KMS-11 (cell line): Measurements from ENCODE around the gene MEGF11.

Experiments
- H2AFZ ChIP-seq: fragments of 200-600 bp; sonication (generic); 2 replicates; pipeline ENCODE4 v1.6.1; 2016; ENCODE audit warnings: antibody characterized with exemption, mixed run types, low read depth
- H3K27ac ChIP-seq: fragments of 200-600 bp; sonication (generic); 2 replicates; pipeline ENCODE4 v1.6.1; 2016; ENCODE audit warnings: mild to moderate bottlenecking, mixed run types
- H3K27me3 ChIP-seq: fragments of 200-600 bp; sonication (generic); 2 replicates; pipeline ENCODE4 v1.6.1; 2017; ENCODE audit warnings: mild to moderate bottlenecking, low read depth, mixed run types, moderate library complexity; ENCODE audit not compliant: insufficient read depth
- H3K36me3 ChIP-seq: fragments of 200-600 bp; sonication (generic); 2 replicates; pipeline ENCODE4 v1.6.1; 2017; ENCODE audit warnings: mild to moderate bottlenecking, mixed run types; ENCODE audit not compliant: insufficient read depth
- H3K4me1 ChIP-seq: fragments of 200-600 bp; sonication (generic); 2 replicates; pipeline ENCODE4 v1.6.1; 2016; ENCODE audit warnings: mild to moderate bottlenecking, low read depth, mixed run types; ENCODE audit not compliant: poor library complexity, severe bottlenecking
- H3K4me2 ChIP-seq: fragments of 200-600 bp; sonication (generic); 2 replicates; pipeline ENCODE4 v1.7.0; 2016; ENCODE audit warnings: mild to moderate bottlenecking, mixed run types
- H3K4me3 ChIP-seq: fragments of 200-600 bp; sonication (generic); IDR thresholded peaks from 2 replicates; pipeline ENCODE4 v1.6.1; 2017; ENCODE audit warnings: low read depth, low read length, mixed read lengths; ENCODE audit not compliant: insufficient read depth
- H3K79me2 ChIP-seq: fragments of 200-600 bp; sonication (generic); 2 replicates; pipeline ENCODE4 v1.6.1; 2016; ENCODE audit warnings: low read depth, mixed run types; ENCODE audit not compliant: insufficient read depth
- H3K9ac ChIP-seq: fragments of 200-600 bp; sonication (generic); 2 replicates; pipeline ENCODE4 v1.6.1; 2016; ENCODE audit warnings: mild to moderate bottlenecking, mixed run types
- H4K20me1 ChIP-seq: fragments of 200-600 bp; sonication (generic); 2 replicates; pipeline ENCODE4 v1.6.1; 2016; ENCODE audit warnings: mild to moderate bottlenecking, mixed run types; ENCODE audit not compliant: insufficient read depth
- TF ChIP-seq, protein P1 (sequence below): fragments of 200-600 bp; sonication (generic); conservative IDR thresholded peaks from 2 replicates; pipeline ENCODE4 v1.6.1; 2017; ENCODE audit warnings: low read depth, mild to moderate bottlenecking, antibody characterized with exemption, low read length, moderate library complexity, mixed read lengths

The MEGF11 gene

DNA sequence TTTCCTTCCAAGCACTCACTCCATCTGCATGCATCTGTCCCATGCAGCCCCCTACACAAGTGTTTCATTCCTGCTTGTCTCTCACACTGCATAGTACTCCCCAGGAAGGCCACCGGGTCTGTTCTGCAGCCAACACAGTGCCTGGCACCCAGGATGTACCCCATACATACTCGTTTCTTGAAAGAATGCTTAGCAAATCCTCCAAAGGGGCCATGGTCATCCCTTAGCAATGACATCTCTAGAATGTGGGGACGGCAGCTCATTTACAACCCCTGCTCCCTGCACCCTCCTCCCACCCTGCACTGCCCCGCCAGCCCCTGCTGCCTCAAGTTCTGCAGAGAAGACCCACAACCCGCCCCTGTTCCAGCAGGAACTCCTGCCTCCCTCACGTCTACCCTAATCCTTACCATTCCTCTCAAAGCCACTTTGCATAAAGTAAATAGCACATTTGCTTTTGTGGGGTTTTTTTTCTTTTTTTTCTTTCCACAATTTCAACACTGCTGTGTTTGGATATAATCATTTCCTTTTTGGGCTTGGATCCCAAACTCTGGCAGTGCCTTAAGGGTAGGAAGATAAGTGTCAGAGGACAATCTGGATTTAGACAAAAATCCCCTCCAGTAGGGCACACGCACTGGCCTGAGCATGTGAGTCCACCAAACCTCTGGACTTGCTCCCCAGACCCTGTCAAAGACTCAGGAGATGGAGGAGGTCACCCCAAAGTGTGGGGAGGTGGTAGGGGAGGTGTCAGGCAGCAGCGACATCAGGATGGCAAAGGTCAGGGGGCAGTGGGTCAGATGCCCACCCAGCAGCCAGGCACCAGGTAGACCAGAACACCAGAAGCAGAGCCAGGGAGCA, 68.4 kb downstream of the MEGF11 start:
- Histone ChIP-seq H3K79me2 (no peaks in the 10 kb centered on the region), H3K27me3 (no peaks in the 10 kb centered on the region), H3K4me3 (no peak overlapping the region), H2AFZ (no peak overlapping the region; the same call in 1 of the 2 replicates), H3K4me1 (no peaks in the 10 kb centered on the region), H3K27ac (no peak overlapping the region), H3K4me2 (no peak overlapping the region), H4K20me1 (no peaks in the 10 kb centered on the region), H3K36me3 (no peaks in the 10 kb centered on the region), H3K9ac (no peak overlapping the region)
- TF ChIP-seq, protein P1, sequence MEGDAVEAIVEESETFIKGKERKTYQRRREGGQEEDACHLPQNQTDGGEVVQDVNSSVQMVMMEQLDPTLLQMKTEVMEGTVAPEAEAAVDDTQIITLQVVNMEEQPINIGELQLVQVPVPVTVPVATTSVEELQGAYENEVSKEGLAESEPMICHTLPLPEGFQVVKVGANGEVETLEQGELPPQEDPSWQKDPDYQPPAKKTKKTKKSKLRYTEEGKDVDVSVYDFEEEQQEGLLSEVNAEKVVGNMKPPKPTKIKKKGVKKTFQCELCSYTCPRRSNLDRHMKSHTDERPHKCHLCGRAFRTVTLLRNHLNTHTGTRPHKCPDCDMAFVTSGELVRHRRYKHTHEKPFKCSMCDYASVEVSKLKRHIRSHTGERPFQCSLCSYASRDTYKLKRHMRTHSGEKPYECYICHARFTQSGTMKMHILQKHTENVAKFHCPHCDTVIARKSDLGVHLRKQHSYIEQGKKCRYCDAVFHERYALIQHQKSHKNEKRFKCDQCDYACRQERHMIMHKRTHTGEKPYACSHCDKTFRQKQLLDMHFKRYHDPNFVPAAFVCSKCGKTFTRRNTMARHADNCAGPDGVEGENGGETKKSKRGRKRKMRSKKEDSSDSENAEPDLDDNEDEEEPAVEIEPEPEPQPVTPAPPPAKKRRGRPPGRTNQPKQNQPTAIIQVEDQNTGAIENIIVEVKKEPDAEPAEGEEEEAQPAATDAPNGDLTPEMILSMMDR: no peak

DNA sequence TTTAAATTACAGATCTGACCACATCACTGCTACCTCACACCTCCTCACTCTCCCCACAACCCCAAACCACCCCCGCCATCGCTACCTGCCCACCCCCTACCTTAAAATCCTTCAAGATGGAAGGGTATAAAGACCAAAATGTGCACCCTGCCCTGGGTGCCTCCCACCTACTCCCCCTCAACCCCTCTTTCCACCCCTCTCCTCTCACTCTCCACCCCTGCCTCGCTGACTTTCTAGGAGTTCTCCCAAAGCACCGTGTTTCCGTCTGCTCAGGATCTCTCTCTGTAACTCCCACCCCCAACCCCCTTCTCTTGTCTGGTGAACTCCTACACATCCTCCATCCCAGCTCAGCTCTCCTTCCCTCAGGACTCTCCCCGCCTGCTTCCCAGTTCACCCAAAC, 69.1 kb downstream of the MEGF11 start:
- Histone ChIP-seq H3K4me3 (no peak overlapping the region), H4K20me1 (no peaks in the 10 kb centered on the region), H3K4me2 (no peak overlapping the region), H2AFZ (no peak overlapping the region), H3K36me3 (no peaks in the 10 kb centered on the region), H3K27ac (no peak overlapping the region), H3K27me3 (no peaks in the 10 kb centered on the region), H3K79me2 (no peaks in the 10 kb centered on the region), H3K9ac (no peak overlapping the region), H3K4me1 (no peaks in the 10 kb centered on the region)
- TF ChIP-seq, protein P1: no peak

DNA sequence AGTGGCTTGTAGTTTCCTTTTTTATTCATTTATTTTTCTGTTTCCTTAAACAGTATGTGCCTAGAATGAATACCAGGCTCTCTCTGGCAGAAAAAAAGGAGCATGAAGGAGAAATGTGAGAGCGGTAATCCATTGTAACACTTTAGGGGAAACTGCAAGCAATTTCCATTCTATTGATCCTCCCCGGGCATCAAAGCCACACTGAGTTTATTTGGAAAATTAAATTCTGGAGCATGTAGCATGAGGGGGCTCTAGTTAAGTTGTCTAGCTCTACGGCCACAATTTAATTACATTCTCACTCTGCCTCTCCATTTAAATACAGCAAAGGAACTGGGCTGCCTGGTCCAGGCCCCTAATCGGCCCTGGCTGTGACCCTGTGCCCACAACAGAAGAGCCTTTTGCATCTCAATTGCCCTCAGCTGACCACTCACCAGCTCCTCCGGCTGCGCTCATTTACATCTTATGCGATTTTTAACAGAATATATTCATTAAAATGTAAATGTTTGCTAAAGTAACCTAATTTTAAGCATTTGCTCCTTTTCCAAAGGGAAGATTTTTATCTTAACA, 72.9 kb downstream of the MEGF11 start:
- Histone ChIP-seq H3K27ac (no peak overlapping the region), H4K20me1 (no peaks in the 10 kb centered on the region), H3K9ac (no peak overlapping the region), H2AFZ (no peak overlapping the region), H3K4me1 (no peaks in the 10 kb centered on the region), H3K27me3 (no peaks in the 10 kb centered on the region), H3K36me3 (no peaks in the 10 kb centered on the region), H3K4me2 (no peak overlapping the region), H3K4me3 (no peak overlapping the region), H3K79me2 (no peaks in the 10 kb centered on the region)
- TF ChIP-seq, protein P1: no peak

DNA sequence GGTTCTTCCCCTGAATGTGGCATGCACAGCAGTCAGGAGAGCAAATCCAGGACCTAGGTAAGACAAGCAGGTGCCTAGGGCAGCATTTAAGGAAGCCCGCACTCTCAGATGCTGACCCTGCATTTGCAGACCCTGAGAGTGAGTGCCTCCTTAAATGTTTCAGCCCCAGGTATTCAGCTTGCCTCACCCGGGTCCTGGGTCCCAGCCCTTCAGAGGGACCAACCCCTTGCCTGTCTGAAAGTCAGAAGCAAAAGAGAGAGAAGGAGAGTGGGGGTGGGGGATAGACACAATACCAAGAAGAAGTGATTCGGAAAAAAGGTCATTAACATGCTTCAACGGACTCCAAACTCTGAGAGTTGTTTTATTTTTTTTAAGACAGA, 75.0 kb downstream of the MEGF11 start:
- H3K27ac ChIP-seq: no peak overlapping the region
- H3K9ac ChIP-seq: no peak overlapping the region
- no peak overlapping the region for H2AFZ ChIP-seq
- TF ChIP-seq, protein P1: no peak
- H3K4me2 ChIP-seq: no peak overlapping the region
- no peaks in the 10 kb centered on the region; the same call in 1 of the 2 replicates for H3K27me3 ChIP-seq
- no peaks in the 10 kb centered on the region for H3K79me2 ChIP-seq
- no peaks in the 10 kb centered on the region for H4K20me1 ChIP-seq
- H3K4me3 ChIP-seq: no peak overlapping the region
- H3K36me3 ChIP-seq: no peaks in the 10 kb centered on the region
- H3K4me1 ChIP-seq: no peaks in the 10 kb centered on the region
